Ectodermal cell (in vitro differentiated cells): Measurements from ENCODE around the gene H1-8.
"Not testable (repeated sequence)": the region's sequence is repeated elsewhere in the genome, so short reads cannot be mapped to it uniquely, and the experiment has no call there.

ENCODE experiments used
- H3K27ac ChIP-seq: 2 replicates; pipeline ENCODE4 v1.7.0; 2013; ENCODE audit warnings: mild to moderate bottlenecking, low read depth, low read length; ENCODE audit not compliant: insufficient read depth, poor library complexity, severe bottlenecking
- H3K27me3 ChIP-seq: 2 replicates; pipeline ENCODE4 v1.7.0; 2013; ENCODE audit warnings: mild to moderate bottlenecking, low read length; ENCODE audit not compliant: insufficient read depth, control insufficient read depth, poor library complexity, severe bottlenecking
- H3K36me3 ChIP-seq: one replicate; pipeline ENCODE4 v1.7.0; 2013; ENCODE audit warnings: low read length; ENCODE audit not compliant: control insufficient read depth, insufficient read depth
- H3K4me1 ChIP-seq: one replicate; pipeline ENCODE4 v1.7.0; 2013; ENCODE audit warnings: low read length; ENCODE audit not compliant: control insufficient read depth, insufficient read depth
- H3K4me3 ChIP-seq: 2 replicates; pipeline ENCODE4 v1.7.0; 2013; ENCODE audit warnings: low read depth, low read length, control low read depth; ENCODE audit not compliant: insufficient read depth
- H3K9me3 ChIP-seq: 2 replicates; pipeline ENCODE4 v1.7.0; 2013; ENCODE audit warnings: mild to moderate bottlenecking, low read length, moderate library complexity; ENCODE audit not compliant: control insufficient read depth
- WGBS, 2 experiments: methylation state at CpG; one replicate each; pipeline ENCODE4 v1.1.7; 2013; ENCODE audit warnings: missing lambda C conversion rate in 2 of 2; 5-methylcytosine and 5-hydroxymethylcytosine counted together

H1-8 gene

GRCh38 chr3:129543999-129544398 is 1.0 kb downstream of the H1-8 start:
- WGBS, 2 experiments: 87 to 89% methylated on average over 9 of the region's 9 CpGs
- Histone ChIP-seq H3K9me3 (no peaks in the 10 kb centered on the region), H3K27ac (no peak overlapping the region), H3K36me3 (no peaks in the 10 kb centered on the region), H3K27me3 (no peaks in the 10 kb centered on the region), H3K4me3 (no peak overlapping the region), H3K4me1 (no peaks in the 10 kb centered on the region)

- H3K27me3 ChIP-seq, H3K27ac ChIP-seq, H3K36me3 ChIP-seq, H3K4me3 ChIP-seq, H3K9me3 ChIP-seq, H3K4me1 ChIP-seq: not testable (repeated sequence)
- WGBS, 2 experiments: 94% methylated on average over 3 of the region's 3 CpGs
Observed at GRCh38 chr3:129545951-129546350, 3.0 kb downstream of the H1-8 start.

GRCh38 chr3:129547241-129547640 is 4.3 kb downstream of the H1-8 start:
- H3K27ac ChIP-seq: no peak overlapping the region
- no peaks in the 10 kb centered on the region for H3K4me1 ChIP-seq
- no peak overlapping the region for H3K4me3 ChIP-seq
- H3K27me3 ChIP-seq: no peaks in the 10 kb centered on the region
- no peaks in the 10 kb centered on the region for H3K36me3 ChIP-seq
- H3K9me3 ChIP-seq: no peaks in the 10 kb centered on the region
- 93 to 95% methylated on average over 24 of the region's 24 CpGs for WGBS, 2 experiments

DNA sequence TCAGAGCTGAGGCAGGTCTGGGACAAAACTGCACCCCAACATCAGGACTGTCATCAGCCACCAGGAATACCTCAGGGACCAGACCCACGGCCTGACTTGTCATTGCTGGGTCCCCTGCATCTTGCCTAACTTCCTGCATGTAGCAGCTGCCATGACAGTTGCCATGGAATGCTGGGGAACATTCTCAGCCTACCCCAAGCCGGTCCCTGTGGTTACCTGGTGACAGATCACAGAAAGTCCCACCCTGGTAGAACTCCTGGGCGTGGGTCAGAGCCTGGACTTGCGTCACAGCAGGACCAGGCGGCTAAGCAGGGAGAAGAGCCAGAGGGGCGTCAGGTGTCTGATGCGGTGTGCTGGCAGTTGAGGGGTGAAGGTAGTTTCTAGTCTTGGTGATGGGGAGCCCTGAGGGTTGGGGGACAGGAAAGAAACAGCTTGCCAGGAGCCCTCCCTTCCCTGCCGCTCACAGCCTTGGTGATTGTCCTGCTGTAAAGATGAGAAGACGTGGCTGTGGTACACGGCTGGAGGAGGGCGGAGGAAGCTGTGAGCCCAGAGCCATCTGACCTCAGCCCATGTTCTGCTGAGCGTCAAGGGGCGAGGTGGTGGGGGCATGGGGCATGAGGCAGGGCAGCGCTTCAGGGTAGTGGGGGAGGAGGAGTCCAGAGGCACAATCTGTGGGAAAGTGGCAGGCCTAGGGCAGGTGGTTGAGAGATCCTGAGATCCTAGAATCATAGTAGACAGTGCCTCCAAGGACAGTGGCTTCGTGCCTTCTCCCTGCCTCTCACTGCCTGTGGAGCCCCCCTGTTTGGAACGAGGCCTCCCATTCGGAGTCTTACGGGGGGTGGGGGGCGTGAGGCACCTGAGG is 5.4 kb downstream of the H1-8 start:
- no peaks in the 10 kb centered on the region for H3K36me3 ChIP-seq
- H3K4me3 ChIP-seq: no peak overlapping the region
- no peaks in the 10 kb centered on the region for H3K9me3 ChIP-seq
- no peaks in the 10 kb centered on the region for H3K27me3 ChIP-seq
- H3K27ac ChIP-seq: no peak overlapping the region
- 92% methylated on average over 19 of the region's 19 CpGs for WGBS, 2 experiments
- H3K4me1 ChIP-seq: peaks cover 9% of the 10 kb centered on the region

DNA sequence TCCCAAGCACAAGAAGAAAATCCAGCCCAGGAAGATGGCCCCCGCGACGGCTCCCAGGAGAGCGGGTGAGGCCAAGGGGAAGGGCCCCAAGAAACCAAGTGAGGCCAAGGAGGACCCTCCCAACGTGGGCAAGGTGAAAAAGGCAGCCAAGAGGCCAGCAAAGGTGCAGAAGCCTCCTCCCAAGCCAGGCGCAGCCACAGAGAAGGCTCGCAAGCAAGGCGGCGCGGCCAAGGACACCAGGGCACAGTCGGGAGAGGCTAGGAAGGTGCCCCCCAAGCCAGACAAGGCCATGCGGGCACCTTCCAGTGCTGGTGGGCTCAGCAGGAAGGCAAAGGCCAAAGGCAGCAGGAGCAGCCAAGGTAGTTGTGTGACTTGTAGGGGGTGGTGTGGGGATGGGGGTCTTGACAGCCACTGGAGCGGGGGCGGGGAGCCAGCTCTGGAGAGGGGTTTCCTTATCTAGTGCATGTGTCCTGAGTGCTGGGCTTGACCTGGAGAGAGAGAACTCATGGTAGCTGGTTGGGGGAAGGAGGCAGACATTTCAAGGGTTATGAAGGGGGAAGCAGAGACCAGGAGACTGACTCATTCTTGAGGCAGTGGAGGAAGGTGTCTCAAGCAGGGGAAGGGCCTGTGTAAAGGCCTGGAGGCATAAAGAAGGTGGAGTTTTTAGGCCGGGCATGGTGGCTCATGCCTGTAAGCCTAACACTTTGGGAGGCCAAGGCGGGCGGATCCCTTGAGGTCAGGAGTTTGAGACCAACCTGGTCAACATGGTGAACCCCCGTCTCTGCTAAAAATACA is 6.2 kb downstream of the H1-8 start:
- Histone ChIP-seq H3K27ac (no peak overlapping the region), H3K27me3 (no peaks in the 10 kb centered on the region), H3K4me3 (no peak overlapping the region), H3K9me3 (no peaks in the 10 kb centered on the region), H3K4me1 (peaks cover 10% of the 10 kb centered on the region), H3K36me3 (no peaks in the 10 kb centered on the region)
- 92% methylated on average over 18 of the region's 18 CpGs for WGBS, 2 experiments

GRCh38 chr3:129549805-129550204 is 6.8 kb downstream of the H1-8 start:
- Histone ChIP-seq H3K36me3 (no peaks in the 10 kb centered on the region), H3K27me3 (no peaks in the 10 kb centered on the region), H3K9me3 (no peaks in the 10 kb centered on the region), H3K4me3 (no peak overlapping the region), H3K4me1 (peaks cover 16% of the 10 kb centered on the region), H3K27ac (no peak overlapping the region)
- 91 to 92% methylated on average over 3 of the region's 3 CpGs for WGBS, 2 experiments

GRCh38 chr3:129552287-129553050 is 9.5 kb downstream of the H1-8 start:
- H3K27ac ChIP-seq: no peak overlapping the region
- H3K9me3 ChIP-seq: no peaks in the 10 kb centered on the region
- WGBS, 2 experiments: 75 to 78% methylated on average over 10 of the region's 10 CpGs

DNA sequence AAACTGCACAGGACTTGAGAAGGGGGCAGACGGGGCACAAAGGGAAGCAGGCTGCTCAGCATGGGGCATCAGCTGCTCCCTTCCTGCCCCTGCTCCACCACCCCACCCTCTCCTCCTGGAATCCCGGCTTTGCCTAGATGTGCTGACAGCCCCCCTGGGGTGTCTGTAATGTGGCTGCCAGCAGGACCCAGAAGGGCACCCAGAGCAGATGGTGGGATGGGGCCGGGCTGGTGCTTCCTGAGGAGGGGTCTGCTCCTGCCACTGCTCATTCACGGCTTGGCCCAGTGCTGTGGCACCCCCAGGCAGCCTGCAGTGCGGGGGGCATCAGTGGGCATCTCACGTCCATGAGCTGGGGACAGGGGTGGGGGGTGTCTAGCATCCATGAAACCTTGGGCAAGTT is 10.2 kb downstream of the H1-8 start:
- Histone ChIP-seq H3K4me1 (peaks cover 32% of the 10 kb centered on the region), H3K27me3 (no peaks in the 10 kb centered on the region), H3K27ac (no peak overlapping the region), H3K36me3 (no peaks in the 10 kb centered on the region), H3K9me3 (no peaks in the 10 kb centered on the region), H3K4me3 (no peak overlapping the region)
- 59 to 69% methylated on average over 6 of the region's 6 CpGs for WGBS, 2 experiments

More at GRCh38 chr3:129552287-129553050, 9.5 kb downstream of the H1-8 start:
- Histone ChIP-seq H3K4me1 (peaks cover 27% of the 10 kb centered on the region), H3K27me3 (no peaks in the 10 kb centered on the region), H3K36me3 (no peaks in the 10 kb centered on the region), H3K4me3 (no peak overlapping the region)

- Histone ChIP-seq H3K4me3 (no peak overlapping the region), H3K27ac (no peak overlapping the region), H3K36me3 (no peaks in the 10 kb centered on the region), H3K27me3 (no peaks in the 10 kb centered on the region), H3K4me1 (peaks cover 32% of the 10 kb centered on the region), H3K9me3 (no peaks in the 10 kb centered on the region)
- 83 to 90% methylated on average over 15 of the region's 15 CpGs for WGBS, 2 experiments
Observed at GRCh38 chr3:129553719-129554118, 10.7 kb downstream of the H1-8 start.
